Omental fat pad (tissue), 4 donors: ENCODE results near the gene DEDD. TPM values are rescaled to one million over a fixed set of nuclear protein-coding genes. Genes with fewer than 3 reads are reported as not detected.
A peak's percentile ranks its signal among the peaks of the same experiment; 100 is the strongest.

Experiments used
- ATAC-seq: fragments of 150-250 bp; one replicate; pipeline ENCODE4 v1.9.1; 2016; ENCODE audit warnings: mild to moderate bottlenecking, moderate library complexity; ENCODE audit not compliant: low FRiP score
- DNase-seq: peaks from one replicate; pipeline ENCODE4 v3.0.0-alpha.2; 2019; ENCODE audit warnings: low spot score
- total RNA-seq, 4 donors: library from RNA; depleted of rRNA; stranded (reverse); fragments of >200 nt; gene quantifications; one replicate each; pipeline ENCODE4 v1.1.0, GENCODE V29; 2016
- TF ChIP-seq, protein P1 (sequence below), 3 donors: fragments of 450-650 bp; IDR thresholded peaks; one replicate each; pipeline ENCODE4 v1.5.1; 2016 to 2017; ENCODE audit warnings: antibody characterized with exemption in 3 of 3, mild to moderate bottlenecking in 3 of 3, moderate library complexity in 2 of 3

The DEDD gene
- total RNA-seq, 4 donors from 2014 or later, result 32.0 to 54.8 (median 43.1) TPM

DNA sequence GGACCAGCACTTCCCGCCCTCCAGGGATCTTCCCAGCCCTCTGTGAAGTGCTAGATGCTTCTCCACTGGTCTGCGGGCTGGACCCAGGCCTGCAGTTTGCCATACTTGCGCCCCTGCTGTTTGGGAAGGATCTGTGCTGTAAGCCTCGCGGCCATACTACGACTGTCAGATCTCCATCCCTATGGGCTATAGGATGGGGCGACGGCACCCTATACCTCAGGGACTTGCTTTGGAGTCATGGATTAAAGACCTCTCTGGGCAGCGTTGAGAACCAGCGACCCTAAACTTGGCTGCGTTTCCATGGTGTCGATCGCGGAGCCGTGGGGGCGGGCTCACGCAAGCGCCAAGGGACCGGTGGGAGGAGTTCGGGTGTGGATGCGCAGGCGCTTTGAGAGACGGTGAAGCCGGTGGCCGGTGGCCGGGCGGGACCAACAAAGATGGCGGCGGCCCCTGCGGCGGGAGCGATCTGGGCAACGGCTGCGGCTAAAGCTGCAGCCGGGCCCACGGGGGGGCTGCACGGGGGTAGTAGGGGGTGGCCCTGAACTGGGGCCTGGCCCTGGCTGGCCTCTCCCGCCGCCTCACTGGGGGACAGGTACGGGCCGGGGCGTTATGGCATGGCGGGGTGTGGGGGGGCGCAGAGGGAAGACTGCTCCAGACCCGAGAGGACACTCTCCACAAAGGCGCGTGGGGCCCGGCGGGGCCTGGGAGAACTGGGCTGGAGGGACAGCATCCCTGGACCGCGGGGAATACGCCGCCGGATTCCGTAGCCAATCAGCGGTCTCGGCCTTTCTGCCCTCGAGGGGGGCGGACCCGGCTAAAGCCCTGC is 26.8 kb upstream of the DEDD start, which contains the start of gene USP21:
USP21 (plus strand) TSS at position 414 of the 826 bp plus-strand sequence. CDS start 1,141 bp downstream, outside the sequence.
- TF ChIP-seq, protein P1, sequence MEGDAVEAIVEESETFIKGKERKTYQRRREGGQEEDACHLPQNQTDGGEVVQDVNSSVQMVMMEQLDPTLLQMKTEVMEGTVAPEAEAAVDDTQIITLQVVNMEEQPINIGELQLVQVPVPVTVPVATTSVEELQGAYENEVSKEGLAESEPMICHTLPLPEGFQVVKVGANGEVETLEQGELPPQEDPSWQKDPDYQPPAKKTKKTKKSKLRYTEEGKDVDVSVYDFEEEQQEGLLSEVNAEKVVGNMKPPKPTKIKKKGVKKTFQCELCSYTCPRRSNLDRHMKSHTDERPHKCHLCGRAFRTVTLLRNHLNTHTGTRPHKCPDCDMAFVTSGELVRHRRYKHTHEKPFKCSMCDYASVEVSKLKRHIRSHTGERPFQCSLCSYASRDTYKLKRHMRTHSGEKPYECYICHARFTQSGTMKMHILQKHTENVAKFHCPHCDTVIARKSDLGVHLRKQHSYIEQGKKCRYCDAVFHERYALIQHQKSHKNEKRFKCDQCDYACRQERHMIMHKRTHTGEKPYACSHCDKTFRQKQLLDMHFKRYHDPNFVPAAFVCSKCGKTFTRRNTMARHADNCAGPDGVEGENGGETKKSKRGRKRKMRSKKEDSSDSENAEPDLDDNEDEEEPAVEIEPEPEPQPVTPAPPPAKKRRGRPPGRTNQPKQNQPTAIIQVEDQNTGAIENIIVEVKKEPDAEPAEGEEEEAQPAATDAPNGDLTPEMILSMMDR (IDR thresholded peaks at IDR 0.05), result no peak
- ATAC-seq, result peak; percentile 92
- peak; percentile 75 for DNase-seq

DNA sequence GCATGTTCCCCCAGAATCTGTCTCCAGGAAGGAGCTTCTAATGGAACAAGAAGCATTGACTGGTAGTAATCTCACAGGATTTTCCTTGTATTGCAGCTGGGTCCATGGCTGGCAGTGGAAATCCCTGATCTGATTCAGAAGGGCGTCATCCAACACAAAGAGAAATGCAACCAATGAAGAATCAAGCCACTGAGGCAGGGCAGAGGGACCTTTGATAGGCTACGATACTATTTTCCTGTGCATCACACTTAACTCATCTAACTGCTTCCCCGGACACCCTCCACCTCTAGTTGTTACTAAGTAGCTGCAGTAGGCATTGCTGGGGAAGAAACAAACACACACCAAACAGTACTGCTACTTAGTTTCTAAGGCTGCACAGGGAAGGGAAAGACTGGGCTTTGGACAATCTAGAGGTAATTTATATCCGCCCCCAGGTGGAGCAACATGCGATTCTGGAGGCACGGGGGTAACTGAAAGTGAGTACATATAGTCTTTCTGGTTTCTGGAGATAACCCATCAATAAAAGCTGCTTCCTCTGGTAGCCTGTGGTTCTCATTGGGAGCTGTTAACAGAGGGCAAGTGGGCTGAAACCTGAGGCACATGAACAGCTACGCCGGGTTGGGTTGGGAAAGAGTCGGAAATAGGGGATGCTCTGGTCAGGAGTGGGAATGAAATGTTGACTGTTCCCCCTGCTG is 26.0 kb upstream of the DEDD start:
- TF ChIP-seq, protein P1 (IDR thresholded peaks at IDR 0.05), result no peak
- ATAC-seq (no peak), DNase-seq (no peak)

DNA sequence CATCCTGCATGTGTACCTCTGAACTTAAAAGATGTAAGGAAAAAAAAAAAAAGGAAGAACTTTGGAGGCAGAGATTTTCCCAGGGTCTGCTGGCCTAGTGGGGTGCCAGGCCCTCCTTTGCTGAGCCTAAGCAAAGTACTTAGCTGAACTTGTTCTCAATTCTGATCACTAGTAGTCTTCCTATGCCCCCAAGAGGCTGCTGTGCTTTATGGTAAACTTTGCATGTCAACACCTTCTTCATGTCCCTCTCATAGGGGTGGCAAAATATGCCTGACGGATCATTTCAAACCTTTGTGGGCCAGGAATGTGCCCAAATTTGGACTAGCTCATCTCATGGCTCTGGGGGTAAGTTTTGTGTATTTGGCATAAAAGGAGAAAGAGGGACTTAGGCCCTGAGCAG is 25.4 kb upstream of the DEDD start:
- no peak for DNase-seq
- no peak for ATAC-seq
- TF ChIP-seq, protein P1 (IDR thresholded peaks at IDR 0.05), result no peak

DNA sequence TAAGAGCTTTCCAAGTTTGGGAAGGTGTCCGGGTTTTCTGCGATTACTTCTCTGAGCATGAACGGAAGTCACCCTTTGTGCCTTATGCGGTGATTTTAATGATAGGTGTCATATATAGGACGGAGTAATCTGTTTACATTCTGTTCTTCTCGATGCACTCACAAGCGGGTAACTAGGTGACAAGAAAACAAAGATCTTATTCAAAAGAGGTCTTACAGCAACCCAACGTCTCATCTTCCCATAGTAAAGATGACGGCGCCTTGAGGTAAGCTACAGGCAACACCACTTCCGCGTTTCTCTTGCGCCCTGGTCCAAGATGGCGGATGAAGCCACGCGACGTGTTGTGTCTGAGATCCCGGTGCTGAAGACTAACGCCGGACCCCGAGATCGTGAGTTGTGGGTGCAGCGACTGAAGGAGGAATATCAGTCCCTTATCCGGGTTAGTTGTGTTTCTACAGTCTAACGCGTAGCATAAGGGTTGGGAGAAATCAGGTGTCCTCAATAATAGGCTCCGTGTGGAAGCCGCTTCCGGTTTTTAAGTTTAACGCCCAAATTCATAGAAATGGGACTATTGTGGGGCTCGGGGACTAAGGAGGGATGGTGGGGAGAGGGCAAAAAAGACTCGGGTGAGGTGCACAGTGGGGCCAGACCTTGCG is 21.3 kb upstream of the DEDD start, which contains the start of gene UFC1:
UFC1 (plus strand) TSS at position 297 of the 656 bp plus-strand sequence; CDS start at position 317, 20 bp downstream.
- DNase-seq (no peak), ATAC-seq (peak; percentile 75)
- TF ChIP-seq, protein P1 (IDR thresholded peaks at IDR 0.05), result no peak

DNA sequence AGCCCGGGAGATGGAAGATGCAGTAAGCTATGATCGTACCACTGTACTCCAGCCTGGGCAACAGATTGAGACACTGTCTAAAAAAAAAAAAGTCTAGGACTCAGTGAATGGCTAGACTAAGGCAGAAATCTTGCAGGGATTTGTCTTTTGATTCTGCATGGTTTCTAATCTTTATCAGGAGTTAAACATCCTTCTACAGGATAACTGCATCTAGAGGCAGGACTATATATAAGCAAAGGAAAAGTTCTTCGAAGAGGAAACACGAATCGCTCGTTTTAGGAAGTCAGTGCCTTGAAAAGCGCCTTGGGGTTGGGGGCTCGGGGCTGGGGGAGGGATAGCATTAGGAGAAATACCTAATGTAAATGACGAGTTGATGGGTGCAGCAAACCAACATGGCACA is 20.7 kb upstream of the DEDD start:
- TF ChIP-seq, protein P1 (IDR thresholded peaks at IDR 0.05), result no peak
- DNase-seq (no peak), ATAC-seq (no peak)

DNA sequence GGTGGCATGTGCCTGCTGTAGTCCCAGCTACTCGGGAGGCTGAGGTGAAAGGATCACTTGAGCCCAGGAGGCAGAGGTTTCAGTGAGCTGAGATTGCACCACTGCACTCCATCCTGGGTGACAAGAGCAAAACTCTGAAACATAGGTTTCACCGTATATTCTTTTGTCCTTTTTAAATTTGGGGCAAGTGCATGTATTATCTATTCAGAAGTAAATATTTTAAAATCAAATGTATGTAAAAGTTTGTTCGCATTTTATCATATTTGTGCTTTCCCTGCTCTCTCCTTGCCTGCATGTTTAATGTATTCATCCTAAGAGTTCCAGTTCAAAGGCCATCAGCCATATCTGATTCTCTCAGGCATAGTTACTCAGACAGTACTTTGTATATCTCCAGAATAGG is 13.4 kb upstream of the DEDD start:
- DNase-seq (no peak), ATAC-seq (no peak)
- TF ChIP-seq, protein P1 (IDR thresholded peaks at IDR 0.05), result no peak
